ENCODE measurements around the gene ACTR3C.
A peak's percentile ranks its signal among the peaks of the same experiment; 100 is the strongest.

The ACTR3C gene

DNA sequence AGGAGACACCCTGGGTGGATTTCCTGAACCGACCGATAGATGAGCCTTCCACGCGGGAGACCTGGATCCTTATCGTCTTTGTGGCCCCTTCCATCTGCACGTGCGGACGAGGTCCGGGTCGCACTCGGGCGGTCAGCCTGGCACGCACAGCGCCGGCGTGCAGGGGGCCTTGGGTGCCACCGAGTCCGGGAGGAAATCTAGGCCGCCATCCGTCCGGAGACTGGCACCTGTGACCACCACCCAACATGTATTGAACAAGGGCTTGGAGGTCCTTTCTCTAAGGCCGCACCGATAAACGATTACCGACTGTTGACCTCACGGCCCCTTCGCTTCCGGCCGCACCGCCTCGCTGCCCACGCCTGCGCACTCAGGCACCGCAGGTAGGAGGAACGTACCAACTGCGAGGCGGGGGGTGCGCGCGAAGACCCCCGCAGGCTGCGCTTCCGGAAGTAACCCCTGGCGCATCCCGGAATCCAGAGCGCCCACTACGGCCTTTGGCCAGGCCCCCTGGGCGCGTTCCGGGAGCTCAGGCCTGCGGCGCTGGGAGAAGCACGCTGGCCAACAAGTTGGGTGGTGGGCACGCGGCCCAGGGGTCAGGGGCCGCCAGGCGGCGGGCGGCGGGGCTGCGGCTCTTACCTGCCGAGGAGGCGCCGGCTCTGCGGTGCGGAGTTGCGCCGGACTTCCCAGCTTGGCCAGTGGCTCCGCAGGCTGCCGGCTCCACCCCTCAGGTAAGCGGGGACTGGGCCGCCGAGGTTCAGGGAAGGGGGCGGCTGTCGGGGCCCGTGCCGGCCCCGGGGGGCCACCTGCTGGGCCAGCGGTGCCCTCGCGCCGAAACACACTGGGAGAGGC is at the start of gene ACTR3C, which contains the start of gene LRRC61:
Gene ACTR3C (minus strand): TSS at position 713 of the 849 bp plus-strand sequence. CDS start 28,249 bp downstream, outside the sequence.
Gene LRRC61 (plus strand): TSS at position 523 of the 849 bp plus-strand sequence. CDS start 13,507 bp downstream, outside the sequence.
- DNase-seq (ENCODE audit: low spot score) = no peak

DNA sequence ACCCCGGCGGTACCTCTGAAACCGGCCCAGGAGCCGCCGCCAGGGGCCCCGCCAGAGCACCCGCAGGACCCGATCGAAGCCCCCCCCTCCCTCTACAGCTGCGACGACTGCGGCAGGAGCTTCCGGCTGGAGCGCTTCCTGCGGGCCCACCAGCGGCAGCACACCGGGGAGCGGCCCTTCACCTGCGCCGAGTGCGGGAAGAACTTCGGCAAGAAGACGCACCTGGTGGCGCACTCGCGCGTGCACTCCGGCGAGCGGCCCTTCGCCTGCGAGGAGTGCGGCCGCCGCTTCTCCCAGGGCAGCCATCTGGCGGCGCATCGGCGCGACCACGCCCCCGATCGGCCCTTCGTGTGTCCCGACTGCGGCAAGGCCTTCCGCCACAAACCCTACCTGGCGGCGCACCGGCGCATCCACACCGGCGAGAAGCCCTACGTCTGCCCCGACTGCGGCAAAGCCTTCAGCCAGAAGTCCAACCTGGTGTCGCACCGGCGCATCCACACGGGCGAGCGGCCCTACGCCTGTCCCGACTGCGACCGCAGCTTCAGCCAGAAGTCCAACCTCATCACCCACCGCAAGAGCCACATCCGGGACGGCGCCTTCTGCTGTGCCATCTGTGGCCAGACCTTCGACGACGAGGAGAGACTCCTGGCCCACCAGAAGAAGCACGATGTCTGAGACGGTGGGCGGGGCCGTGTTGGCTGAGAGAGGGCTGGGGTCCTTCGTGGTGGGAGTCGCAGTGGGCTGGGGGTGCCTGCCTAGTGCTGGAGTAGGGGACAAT is 49.1 kb upstream of the ACTR3C start:
- DNase-seq (ENCODE audit: low spot score) = no peak

DNA sequence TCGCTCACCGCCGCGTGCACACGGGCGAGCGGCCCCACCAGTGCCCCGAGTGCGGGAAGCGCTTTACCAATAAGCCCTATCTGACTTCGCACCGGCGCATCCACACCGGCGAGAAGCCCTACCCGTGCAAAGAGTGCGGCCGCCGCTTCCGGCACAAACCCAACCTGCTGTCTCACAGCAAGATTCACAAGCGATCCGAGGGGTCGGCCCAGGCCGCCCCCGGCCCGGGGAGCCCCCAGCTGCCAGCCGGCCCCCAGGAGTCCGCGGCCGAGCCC is 48.6 kb upstream of the ACTR3C start:
- DNase-seq (ENCODE audit: low spot score) = no peak

DNA sequence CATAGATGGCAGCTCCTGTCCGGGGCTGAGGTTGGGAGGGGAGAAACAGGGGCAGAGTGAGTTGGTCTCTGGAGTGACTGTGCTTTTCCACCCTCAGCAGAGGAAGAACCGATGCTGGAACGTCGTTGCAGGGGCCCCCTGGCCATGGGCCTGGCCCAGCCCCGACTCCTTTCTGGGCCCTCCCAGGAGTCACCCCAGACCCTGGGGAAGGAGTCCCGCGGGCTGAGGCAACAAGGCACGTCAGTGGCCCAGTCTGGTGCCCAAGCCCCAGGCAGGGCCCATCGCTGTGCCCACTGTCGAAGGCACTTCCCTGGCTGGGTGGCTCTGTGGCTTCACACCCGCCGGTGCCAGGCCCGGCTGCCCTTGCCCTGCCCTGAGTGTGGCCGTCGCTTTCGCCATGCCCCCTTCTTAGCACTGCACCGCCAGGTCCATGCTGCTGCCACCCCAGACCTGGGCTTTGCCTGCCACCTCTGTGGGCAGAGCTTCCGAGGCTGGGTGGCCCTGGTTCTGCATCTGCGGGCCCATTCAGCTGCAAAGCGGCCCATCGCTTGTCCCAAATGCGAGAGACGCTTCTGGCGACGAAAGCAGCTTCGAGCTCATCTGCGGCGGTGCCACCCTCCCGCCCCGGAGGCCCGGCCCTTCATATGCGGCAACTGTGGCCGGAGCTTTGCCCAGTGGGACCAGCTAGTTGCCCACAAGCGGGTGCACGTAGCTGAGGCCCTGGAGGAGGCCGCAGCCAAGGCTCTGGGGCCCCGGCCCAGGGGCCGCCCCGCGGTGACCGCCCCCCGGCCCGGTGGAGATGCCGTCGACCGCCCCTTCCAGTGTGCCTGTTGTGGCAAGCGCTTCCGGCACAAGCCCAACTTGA is 48.0 kb upstream of the ACTR3C start:
- no peak for DNase-seq (ENCODE audit: low spot score)

DNA sequence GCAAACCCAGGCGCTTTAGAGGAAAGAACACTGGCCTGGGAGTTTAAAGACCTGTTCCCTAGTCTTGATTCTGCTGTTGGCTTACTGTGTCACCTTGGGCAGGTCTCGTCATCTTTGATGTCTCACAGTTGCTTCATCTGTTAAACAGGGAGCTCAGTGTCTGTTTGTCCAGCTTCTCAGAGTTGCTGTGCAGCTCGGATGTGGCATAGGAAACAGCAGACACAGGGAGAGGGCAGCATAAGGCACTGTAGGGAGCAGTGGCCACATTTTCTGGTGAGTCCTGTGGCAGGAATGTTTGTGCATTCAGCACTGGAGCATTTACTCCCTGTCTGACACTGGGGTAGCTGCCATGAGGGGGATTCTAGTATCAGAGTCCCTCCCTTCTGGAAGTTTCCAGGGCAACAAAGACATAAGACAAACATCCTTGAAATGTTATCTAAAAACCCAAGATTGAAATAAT is 47.3 kb upstream of the ACTR3C start:
- no peak for DNase-seq (ENCODE audit: low spot score)

DNA sequence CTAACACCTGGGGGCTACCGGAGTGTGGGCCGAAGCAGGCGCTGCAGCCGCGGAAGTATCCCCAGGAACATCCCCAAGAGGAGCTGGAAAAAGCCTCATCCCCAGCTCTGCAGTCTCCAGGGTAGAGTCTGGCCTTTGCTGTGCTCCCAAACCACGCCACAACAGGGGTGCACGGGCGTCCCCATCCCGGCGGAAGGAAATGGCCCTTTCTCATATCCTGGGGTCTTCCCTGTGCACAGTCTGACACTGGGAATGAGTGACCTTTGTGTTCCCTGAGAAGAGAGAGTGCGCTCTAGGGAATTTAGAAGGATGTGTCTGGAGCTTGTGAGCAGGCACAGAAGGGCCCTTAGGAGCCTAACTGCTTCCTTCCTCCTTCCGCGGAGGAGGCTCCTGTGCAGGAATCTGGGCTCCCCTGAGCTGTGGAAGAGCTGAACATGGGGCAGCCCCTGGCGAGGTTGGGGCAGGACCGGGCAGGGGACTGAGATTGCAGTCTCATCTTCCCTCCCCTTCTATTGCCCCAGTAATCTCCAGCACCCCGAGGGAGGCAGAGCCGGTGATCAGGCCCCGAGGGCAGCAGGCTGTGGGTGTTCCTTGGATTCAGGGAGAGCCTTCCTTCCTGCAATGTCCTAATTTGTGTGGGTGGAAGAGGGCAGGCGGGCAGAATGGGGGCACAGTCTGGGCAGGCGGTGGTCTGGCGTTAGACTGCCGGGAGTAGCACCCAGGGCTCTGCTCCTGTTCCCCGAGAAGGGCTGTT is 46.6 kb upstream of the ACTR3C start:
- DNase-seq (ENCODE audit: low spot score) = no peak

DNA sequence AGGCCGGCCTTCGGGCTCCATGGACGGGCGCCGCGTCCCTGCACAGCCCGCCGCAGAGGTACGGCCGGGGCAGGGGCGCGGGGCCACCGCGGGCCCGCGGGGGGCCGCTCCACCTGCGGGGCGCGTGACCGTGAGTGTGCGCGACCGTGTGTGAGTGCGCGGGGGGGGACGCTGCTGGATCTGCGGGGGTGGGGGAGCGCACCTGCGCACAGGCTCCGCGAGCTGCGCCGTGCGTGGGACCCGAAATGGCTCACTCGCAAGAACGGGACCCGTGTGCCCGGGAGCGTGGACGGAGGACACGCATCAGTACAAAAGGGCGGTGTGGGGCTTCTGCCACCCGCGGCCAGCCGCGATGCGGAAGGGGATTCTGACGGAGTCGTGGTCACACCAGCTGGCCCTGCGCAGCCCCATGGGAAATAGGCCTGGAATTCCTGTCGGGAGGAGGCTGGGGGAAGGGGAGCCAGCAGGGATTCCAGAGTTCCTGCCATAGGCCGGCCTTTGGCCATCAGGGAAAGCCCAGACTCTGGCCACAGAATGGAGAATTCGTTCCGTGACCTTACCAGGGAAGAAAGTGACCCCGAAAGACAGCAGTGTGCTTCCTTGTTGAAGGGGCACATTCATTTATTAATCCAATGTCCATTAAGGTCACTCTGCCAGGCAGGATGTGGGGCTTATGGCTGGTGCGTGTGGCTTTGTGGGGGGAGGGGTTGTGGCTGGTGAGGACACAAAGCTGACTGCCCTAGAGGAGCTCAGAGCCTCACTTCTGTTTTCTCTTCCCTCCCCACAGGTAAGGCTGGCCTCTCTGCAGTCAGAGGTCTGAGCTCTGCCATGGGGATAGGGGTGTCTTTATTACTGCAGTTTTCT is 45.8 kb upstream of the ACTR3C start:
- DNase-seq (ENCODE audit: low spot score) = no peak

DNA sequence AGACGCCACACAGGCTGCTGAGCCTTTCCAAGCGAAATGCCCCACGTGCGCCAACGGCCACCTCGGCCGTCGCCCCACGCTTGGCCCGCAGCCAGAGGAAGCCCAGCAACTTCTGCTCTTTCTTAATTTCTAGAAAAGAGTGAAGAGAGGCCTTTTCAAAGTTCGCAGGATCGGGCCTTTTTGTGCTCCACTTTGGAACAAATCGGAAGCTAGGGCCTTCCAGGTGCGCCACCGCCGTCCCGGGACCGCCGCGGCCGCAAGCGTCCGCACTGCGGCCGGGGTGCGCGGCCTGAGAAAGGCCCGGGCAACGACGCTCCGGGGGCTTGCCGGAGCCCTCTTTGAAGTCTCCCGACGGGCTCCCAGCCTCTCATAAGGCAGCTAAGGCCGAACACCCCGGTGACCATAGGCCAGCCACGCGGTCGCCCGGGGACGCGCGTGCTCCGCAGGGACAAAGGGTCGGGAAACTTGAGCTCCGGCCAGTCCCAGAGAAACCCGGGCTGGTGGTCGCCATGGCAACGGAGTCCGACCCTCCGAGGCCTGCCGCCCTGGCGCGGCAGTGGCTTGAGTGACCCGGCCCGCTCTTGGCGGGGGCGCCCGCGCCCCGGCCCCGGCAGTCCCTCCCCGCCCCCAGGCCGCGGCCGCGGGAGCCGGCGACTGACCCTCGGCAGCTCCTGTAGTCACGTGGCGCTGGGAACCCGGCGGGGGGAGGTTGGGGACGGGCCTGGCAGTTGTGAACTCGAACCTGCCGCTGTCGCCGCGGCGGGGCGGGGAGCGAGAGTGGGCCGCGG is 44.9 kb upstream of the ACTR3C start, which contains the start of gene REPIN1:
Gene REPIN1 (plus strand): TSS at position 727 of the 788 bp plus-strand sequence. CDS start 890 bp downstream, outside the sequence.
- peak; percentile 77 for DNase-seq (ENCODE audit: low spot score)

DNA sequence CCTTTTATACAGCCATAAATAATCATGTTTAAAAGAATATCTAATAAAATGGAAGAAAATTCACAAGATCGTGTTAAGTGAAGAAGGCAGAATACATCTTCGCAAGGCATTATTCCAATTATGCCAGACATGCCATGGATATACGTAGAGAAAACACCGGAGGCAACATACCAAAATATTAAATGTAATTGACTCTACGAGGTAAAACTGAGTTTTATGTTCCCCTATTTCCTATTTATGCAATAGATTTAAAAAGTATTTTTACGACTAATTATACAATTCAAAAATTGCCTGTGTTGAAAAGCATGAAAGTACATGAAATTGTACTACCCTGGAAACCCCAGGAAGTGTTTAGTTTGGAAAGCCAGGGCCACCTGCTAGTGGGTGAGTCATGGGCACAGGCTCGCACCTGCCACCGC is 44.3 kb upstream of the ACTR3C start:
- DNase-seq (ENCODE audit: low spot score) = no peak

DNA sequence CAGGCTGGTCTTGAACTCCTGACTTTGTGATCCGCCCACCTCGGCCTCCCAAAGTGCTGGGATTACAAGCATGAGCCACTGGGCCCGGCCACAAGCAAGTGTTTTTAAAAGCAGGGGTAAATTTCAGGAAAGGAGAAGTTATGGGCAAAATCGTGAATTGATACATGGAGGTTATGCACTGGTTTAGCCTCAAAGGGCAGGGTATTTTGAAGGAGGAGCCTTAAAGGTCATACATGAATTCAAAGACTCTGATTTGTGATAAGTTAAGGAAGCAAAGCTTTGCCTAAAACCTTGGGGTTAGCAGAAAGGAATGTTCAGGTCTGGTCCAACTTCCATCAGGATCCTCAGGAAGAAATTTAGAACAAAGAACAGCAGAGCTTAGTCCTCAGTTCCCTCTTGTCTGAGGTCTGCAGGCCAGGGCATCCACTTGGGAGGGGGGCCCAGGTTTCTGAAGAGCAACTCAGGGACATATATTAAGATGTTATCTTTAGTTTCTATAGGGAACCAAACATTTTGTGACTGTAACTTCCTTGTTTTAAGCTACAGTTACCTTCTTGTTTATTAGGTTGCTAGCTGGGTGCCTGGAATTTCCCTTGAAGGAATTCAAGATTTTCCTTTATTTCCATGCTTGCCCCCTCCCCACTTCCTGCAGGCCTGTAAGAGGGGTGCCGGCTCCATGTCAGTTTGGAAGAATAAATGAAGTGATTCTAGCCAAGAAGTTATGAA is 42.5 kb upstream of the ACTR3C start:
- DNase-seq (ENCODE audit: low spot score) = no peak

DNA sequence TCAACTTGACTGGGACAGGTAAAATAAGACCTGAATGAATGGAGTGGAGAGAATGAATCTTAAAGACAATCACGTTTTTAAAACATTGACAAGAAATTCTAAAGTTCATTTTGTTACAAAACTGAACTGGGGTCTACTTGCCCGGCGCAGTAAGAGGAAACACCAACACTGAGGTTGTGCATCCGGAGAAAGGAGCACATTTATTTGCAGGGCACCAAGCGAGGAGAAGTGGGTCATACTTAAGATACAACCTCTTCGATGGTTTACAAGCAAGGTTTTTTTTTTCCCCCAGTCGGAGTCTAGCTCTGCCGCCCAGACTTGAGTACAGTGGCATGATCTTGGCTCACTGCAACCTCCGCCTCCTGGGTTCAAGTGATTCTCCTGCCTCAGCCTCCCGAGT is 41.8 kb upstream of the ACTR3C start:
- DNase-seq (ENCODE audit: low spot score) = no peak

DNA sequence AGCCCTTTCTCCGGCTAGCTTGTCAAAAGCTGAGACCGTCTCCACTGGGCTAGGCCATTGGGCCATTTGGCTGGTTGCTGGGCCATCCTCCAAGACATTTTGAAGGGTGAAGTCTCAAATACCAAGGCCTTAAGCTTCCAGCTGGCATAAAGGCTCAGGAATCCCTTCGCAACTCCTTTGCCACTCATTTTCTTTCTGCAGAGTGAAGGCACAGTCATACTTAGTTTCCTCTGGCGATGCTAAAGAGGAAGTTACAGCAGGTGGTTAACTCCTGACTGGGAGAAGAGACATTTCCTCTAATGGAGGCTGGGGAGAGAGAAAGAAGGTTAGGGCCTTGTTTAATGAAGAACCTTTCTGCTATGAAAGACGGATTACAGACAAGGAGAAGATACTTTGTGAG is 40.5 kb upstream of the ACTR3C start:
- DNase-seq (ENCODE audit: low spot score) = peak; percentile 62

DNA sequence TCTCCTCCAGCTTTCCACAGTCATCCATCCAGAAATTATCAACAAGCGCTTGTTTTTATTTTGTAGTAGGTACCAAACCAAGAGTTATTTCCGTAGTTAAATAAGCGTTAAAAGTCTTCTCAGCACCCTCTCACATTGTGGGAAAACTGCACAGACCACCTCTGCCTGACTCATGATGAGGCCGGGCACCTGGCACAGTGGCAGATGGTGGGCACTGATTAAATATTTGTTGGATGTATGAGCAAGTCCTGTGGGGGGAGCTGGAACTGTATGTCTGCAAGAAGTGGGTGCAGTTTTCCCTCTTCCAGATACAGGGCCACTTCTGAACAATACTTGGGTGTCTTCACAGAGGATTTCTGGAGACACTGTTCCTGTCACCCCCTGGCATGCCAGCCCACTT is 40.0 kb upstream of the ACTR3C start:
- no peak for DNase-seq (ENCODE audit: low spot score)

DNA sequence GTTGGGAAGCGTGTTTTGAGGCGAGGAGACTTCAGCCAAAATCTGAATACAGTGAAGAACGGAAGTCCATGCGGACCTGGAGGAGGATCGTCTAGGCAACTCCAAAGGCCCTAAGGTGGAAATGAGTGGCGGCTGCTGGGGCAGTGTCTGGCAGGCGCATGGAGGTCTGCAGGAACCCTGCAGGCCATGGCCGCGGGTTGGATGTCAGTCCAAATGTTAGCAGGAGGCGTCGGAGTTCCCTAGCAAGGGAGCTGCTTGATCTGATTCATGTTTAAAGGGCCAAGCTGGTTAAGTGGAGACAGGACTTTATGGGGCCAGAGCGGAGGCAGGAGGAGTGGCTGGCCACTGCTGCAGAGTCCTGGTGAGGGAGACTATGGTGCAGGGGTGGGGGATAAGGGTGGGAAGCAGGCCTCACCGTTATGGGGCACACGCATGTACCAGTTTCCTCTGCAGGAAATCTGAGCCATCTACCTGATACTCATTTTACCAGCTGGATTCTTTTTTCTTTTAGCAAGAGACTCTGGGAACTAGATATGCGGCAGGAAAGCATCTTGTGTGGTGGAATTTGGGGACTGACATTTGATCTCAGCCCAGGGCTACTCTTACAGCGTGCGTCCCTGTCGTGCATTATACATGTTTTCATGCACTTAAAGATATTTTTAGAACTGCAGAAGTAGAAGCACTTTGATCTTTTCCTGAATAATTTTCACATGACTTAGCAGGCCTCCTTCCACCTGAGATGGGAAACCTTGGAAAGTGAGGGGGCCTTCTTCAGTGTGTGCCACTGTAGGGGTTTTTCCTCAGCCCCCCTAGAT is 38.7 kb upstream of the ACTR3C start:
- DNase-seq (ENCODE audit: low spot score) = no peak

DNA sequence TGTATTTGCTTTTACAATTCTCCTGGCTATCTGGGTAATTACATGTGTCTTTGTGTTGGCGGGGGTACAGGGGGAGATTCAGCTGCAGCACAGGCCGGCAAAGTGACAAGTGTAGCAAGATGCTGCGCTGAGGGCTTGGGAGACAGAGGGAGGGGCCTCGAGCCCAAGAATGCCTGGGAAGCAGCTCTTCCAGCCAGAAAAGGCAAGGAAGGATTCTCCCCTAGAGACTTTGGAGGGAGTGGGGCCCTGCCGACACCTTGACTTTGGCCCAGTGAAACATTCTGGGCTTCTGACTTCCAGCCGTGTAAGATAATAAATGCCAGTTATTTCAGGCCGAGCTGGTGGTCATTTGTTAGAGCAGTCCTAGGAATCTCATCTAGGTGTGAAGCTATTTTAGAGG is 38.1 kb upstream of the ACTR3C start:
- no peak for DNase-seq (ENCODE audit: low spot score)

DNA sequence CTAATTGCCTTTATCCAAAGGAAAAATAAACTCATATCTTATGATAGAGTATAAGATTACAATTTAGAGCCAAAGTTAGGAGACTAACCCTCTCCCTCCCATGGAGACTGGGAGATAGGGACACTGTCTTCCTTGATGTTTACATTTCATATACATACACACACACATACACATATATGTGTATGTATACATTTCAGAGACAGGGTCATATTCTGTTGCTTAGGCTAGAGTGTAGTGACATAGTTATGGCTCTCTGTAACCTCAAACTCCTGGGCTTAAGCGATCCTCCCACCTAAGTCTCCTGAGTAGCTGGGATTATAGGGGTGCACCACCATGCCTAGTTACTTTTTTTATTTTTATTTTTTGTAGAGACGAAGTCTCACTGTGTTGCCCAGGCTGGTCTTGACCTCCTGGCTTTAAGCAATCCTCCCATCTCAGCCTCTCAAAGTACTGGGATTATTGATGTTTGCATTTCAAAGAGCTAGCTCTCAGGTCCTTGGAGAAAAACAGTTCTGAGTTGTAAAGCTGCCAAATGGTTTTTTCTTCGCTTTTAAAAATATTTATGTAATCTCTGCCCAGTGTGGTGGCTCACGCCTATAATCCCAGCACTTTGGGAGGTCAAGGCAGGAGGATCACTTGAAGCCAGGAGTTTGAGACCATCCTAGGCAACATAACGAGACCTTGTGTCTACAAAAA is 37.2 kb upstream of the ACTR3C start:
- DNase-seq (ENCODE audit: low spot score) = no peak

DNA sequence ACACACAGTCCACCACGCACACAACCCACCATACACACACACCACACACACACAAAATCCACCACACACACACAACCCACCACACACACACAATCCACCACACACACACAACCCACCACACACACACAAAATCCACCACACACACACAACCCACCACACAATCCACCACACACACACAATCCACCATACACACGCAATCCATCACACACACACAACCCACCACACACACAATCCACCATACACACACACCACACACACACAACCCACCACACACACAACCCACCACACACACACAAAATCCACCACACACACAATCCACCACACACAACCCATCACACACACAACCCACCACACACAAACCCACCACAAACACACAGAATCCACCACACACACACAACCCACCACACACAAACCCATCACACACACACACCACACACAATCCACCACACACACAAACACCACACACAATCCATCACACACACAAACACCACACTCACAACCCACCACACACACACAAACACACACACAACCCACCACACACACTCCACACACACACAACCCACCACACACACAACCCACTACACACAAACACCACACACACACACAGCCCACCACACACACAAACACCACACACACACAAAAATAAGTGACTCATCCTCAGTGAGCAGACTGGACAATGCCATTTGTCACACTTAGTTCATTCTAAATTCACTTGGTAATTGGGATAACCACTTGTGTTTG is 36.4 kb upstream of the ACTR3C start:
- DNase-seq (ENCODE audit: low spot score) = no peak

Measured in pons (tissue), 1 donor.